CD4-positive, alpha-beta memory T cell (primary cell): ENCODE data around the gene STK10. TPM values are rescaled to one million over a fixed set of nuclear protein-coding genes. Genes with fewer than 3 reads are reported as not detected.
"Not testable (repeated sequence)": the region's sequence is repeated elsewhere in the genome, so short reads cannot be mapped to it uniquely, and the experiment has no call there.

Source experiments
- CTCF ChIA-PET: fragments of 350-600 bp; sonication (Branson Sonifier 250); formaldehyde crosslinking; loops from one replicate; lab custom pipeline; 2021; ENCODE audit warnings: inconsistent platforms; ENCODE audit not compliant: partially characterized antibody; lab: Charles Lee
- POLR2A ChIA-PET: fragments of 350-600 bp; sonication (Branson Sonifier 250); formaldehyde crosslinking; loops from one replicate; lab custom pipeline; 2021; ENCODE audit not compliant: partially characterized antibody; lab: Charles Lee
- DNase-seq, 5 donors: peaks; one replicate each; pipeline versions ENCODE4 v3.0.0 to v3.0.0-alpha.2; 2020 to 2022; ENCODE audit warnings: mixed read lengths in 1 of 5
- H3K27ac ChIP-seq: one replicate; pipeline ENCODE4 v1.7.0; 2013; ENCODE audit warnings: low read depth, low read length
- H3K27me3 ChIP-seq: 2 replicates; pipeline ENCODE4 v1.7.0; 2013; ENCODE audit warnings: mild to moderate bottlenecking, low read length, moderate library complexity; ENCODE audit not compliant: insufficient read depth
- H3K36me3 ChIP-seq: 2 replicates; pipeline ENCODE4 v1.7.0; 2013; ENCODE audit warnings: mild to moderate bottlenecking, low read length, moderate library complexity; ENCODE audit not compliant: insufficient read depth
- H3K4me1 ChIP-seq: 2 replicates; pipeline ENCODE4 v1.7.0; 2013; ENCODE audit warnings: mild to moderate bottlenecking, low read length, moderate library complexity; ENCODE audit not compliant: insufficient read depth
- H3K4me3 ChIP-seq, 2 donors: one replicate each; pipeline ENCODE4 v1.7.0; 2013; ENCODE audit warnings: low read length in 2 of 2, mild to moderate bottlenecking in 1 of 2
- H3K9me3 ChIP-seq, 2 donors: one replicate each; pipeline ENCODE4 v1.7.0; 2013; ENCODE audit warnings: low read length in 2 of 2, control low read depth in 1 of 2; ENCODE audit not compliant: control insufficient read depth in 1 of 2
- H3K27ac Mint-ChIP-seq, 7 donors: one replicate each; pipeline ENCODE4 v1.8.0; 2020 to 2021; ENCODE audit warnings: mixed read lengths in 7 of 7, mild to moderate bottlenecking in 6 of 7, inconsistent platforms in 3 of 7, moderate library complexity in 3 of 7
- H3K27me3 Mint-ChIP-seq, 2 donors: one replicate each; pipeline ENCODE4 v1.8.0; 2020 to 2021; ENCODE audit warnings: mixed read lengths in 2 of 2
- H3K36me3 Mint-ChIP-seq, 2 donors: one replicate each; pipeline ENCODE4 v1.8.0; 2020 to 2021; ENCODE audit warnings: mixed read lengths in 2 of 2, inconsistent platforms in 1 of 2, mild to moderate bottlenecking in 1 of 2
- H3K4me1 Mint-ChIP-seq, 4 donors: one replicate each; pipeline ENCODE4 v1.8.0; 2020 to 2021; ENCODE audit warnings: mixed read lengths in 4 of 4, mild to moderate bottlenecking in 1 of 4
- H3K4me3 Mint-ChIP-seq, 8 donors: one replicate each; pipeline ENCODE4 v1.8.0; 2020 to 2021; ENCODE audit warnings: mixed read lengths in 8 of 8, mild to moderate bottlenecking in 7 of 8, moderate library complexity in 6 of 8, inconsistent platforms in 3 of 8
- H3K9me3 Mint-ChIP-seq, 8 donors: one replicate each; pipeline ENCODE4 v1.8.0; 2020 to 2021; ENCODE audit warnings: mixed read lengths in 8 of 8, mild to moderate bottlenecking in 5 of 8, inconsistent platforms in 3 of 8, moderate library complexity in 1 of 8
- intact Hi-C: fragments of 100-400 bp; cut with micrococcal nuclease; formaldehyde crosslinking; loops from one replicate; pipeline ENCODE4 v1.15.1; 2023
- polyA plus RNA-seq, 2 donors: library from polyadenylated mRNA; unstranded; fragments of 300-500 nt; fragmentation: Illumina TruSeq; gene quantifications; one replicate each; pipeline ENCODE4 v1.2.3, GENCODE V29; 2021
- total RNA-seq, 2 experiments: library from RNA; stranded (reverse); gene quantifications; one replicate each; pipeline ENCODE4 v1.2.3, GENCODE V29; 2021

The STK10 gene
- total and polyA plus RNA-seq, 4 experiments from 2014 or later, result 24.6 to 314 (median 233) TPM

DNA sequence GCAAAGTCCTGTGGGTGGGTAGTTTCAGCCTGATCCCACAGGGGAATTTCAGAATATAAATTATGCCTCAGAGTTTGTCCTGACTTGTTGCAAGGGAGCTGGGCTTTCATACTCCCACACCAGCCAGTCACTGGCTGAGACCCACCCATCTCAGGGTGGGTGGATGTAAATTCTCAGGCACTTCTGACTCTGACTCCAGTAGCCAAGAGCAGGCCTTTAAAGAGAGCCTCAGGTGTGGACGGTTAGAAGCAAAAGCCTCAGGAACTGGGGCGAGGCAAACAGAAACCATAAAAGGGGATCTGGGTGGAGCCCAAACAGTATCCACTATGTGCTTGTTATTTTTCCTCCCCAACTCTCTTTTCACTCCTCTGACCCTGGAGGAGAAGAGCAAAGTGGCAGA, 153.0 kb downstream of the STK10 start:
- no peaks in the 10 kb centered on the region for H3K27me3 Mint-ChIP-seq
- ChIA-PET POLR2A (no interaction called here), CTCF (no interaction called here)
- no peak overlapping the region for H3K4me3 ChIP-seq
- intact Hi-C loops, result no loop called here
- H3K4me1 Mint-ChIP-seq, result peaks cover 4 to 11% (median 7%) of the 10 kb centered on the region in 4 donors
- H3K4me1 ChIP-seq, result no peaks in the 10 kb centered on the region
- no peaks in the 10 kb centered on the region for H3K36me3 ChIP-seq
- peaks cover 0 to 11% (median 7%) of the 10 kb centered on the region in 8 donors for H3K9me3 Mint-ChIP-seq
- no peak for DNase-seq
- no peaks in the 10 kb centered on the region for H3K27me3 ChIP-seq
- H3K36me3 Mint-ChIP-seq, result peaks cover 4 to 30% of the 10 kb centered on the region in 2 donors
- peak overlapping the region in 1 of 7 donors; percentile 56 for H3K27ac Mint-ChIP-seq
- no peaks in the 10 kb centered on the region for H3K9me3 ChIP-seq
- no peak overlapping the region for H3K4me3 Mint-ChIP-seq
- no peak overlapping the region for H3K27ac ChIP-seq

DNA sequence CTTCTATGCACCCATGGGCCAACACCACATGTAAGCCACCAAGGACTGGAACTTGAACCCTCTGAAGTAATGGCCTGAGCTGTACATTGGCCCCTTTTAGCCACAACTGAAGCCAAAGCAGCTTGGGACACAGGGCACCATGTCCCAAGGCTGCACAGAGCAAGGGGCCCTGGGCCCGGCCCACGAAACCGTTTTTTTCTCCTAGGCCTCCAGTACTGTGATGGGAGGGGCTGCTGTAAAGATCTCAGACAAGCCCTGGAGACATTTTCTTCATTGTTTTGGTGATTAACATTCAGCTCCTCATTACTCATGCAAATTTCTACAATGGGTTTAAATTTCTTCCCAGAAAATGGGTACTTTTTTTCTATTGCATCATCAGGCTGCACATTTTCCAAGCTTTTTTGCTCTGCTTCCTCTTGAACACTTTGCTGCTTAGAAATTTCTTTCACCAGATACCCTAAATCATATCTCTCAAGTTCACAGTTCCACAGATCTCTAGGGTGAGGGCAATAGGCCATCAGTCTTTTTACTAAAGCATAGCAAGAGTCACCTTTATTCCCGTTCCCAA, 156.0 kb downstream of the STK10 start:
- DNase-seq, result no peak
- Mint-ChIP-seq H3K4me3 (no peak overlapping the region), H3K27me3 (no peaks in the 10 kb centered on the region), H3K9me3 (peaks cover 0 to 7% (median 5%) of the 10 kb centered on the region in 8 donors), H3K36me3 (peaks cover 4 to 35% of the 10 kb centered on the region in 2 donors), H3K4me1 (peaks cover 0 to 7% (median 5%) of the 10 kb centered on the region in 4 donors), H3K27ac (no peak overlapping the region)
- Histone ChIP-seq H3K27me3 (no peaks in the 10 kb centered on the region), H3K9me3 (no peaks in the 10 kb centered on the region), H3K27ac (no peak overlapping the region), H3K4me1 (no peaks in the 10 kb centered on the region), H3K36me3 (no peaks in the 10 kb centered on the region), H3K4me3 (no peak overlapping the region)
- intact Hi-C loops, result no loop called here
- POLR2A ChIA-PET, result no interaction called here
- CTCF ChIA-PET, result interaction anchor here (1.0 kb wide), 1 partner anchor 9 kb away, joined by 3 read pairs; no protein-coding TSS in a partner anchor

DNA sequence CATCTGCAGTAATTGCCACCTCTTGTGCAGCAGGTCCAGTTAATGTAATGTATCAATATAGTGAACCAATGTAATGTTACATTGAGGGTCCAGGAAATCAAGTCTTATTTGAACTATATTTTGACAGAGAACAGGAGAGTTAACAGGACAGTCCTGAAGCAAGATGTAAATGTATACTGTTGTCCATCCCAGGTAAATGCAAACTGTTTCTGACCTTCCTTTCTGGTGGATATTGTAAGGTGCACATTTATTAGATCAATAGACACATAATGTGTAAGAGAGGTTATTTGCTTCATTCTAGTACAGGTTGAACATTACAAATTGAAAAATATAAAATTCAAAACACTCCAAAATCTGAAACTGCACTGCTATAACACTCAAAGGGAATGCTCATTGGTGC, 158.1 kb downstream of the STK10 start:
- ChIA-PET CTCF (interaction anchor here (1.1 kb wide), 1 partner anchor 11 kb away, joined by 3 read pairs; no protein-coding TSS in a partner anchor), POLR2A (no interaction called here)
- no peaks in the 10 kb centered on the region for H3K9me3 ChIP-seq
- intact Hi-C loops, result no loop called here
- H3K36me3 Mint-ChIP-seq, result peaks cover 4 to 34% of the 10 kb centered on the region in 2 donors
- no peak for DNase-seq
- no peaks in the 10 kb centered on the region for H3K27me3 ChIP-seq
- H3K27ac Mint-ChIP-seq, result no peak overlapping the region
- H3K4me1 ChIP-seq, result no peaks in the 10 kb centered on the region
- H3K27ac ChIP-seq, result no peak overlapping the region
- H3K9me3 Mint-ChIP-seq, result peaks cover 0 to 7% (median 5%) of the 10 kb centered on the region in 8 donors
- no peak overlapping the region for H3K4me3 Mint-ChIP-seq
- peaks cover 0 to 4% (median under 1%) of the 10 kb centered on the region in 4 donors for H3K4me1 Mint-ChIP-seq
- H3K27me3 Mint-ChIP-seq, result no peaks in the 10 kb centered on the region
- H3K4me3 ChIP-seq, result no peak overlapping the region
- H3K36me3 ChIP-seq, result no peaks in the 10 kb centered on the region

DNA sequence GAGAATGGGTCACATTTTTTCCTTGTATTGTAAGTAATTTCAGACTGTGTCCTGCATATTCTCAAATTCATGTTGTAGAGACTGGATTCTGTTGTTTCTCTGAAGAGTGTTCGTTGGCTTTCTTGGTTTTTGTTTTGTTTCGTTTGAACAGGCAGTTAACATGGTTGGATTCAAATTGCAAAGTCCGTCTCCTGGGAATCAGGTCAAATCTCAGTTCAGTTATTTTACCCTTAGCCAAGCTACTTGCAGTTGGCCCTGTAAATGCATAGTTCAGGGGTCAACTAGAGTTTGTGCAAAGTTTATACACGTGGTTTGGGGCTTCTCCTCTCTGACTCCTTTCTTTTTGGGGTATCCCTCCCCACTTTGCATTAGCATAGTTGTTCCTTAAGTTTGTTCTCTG, 159.9 kb downstream of the STK10 start:
- Mint-ChIP-seq H3K4me3 (no peak overlapping the region), H3K27me3 (no peaks in the 10 kb centered on the region)

DNA sequence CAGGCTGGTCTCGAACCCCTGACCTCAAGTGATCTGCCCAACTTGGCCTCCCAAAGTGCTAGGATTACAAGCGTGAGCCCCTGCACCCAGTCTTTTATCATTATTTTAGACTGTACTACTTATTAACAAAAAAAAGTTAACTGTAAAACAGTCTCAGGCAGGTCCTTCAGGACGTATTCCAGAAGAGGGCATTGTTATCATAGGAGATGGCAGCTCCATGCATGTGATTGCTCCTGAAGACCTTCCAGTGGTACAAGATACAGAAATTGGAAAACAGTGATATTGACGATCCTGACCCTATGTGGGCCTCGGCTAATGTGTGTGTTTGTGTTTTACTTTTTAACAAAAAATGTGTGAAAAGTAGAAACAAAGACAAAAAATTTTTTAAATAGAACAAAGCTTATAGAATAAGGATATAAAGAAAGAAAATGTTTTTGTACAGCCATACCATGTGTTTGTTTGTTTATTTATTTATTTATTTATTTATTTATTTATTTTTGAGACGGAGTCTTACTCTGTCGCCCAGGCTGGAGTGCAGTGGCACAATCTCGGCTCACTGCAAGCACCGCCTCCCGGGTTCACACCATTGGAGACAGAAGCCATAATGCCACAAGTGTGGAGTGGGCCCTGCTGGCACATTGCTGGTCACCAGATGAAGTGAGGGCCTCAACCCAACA, 167.8 kb downstream of the STK10 start:
- H3K27ac ChIP-seq, H3K4me1 Mint-ChIP-seq, H3K27ac Mint-ChIP-seq, POLR2A ChIA-PET, H3K4me3 Mint-ChIP-seq, H3K27me3 ChIP-seq, DNase-seq, H3K4me1 ChIP-seq, H3K36me3 ChIP-seq, H3K4me3 ChIP-seq, H3K9me3 ChIP-seq, H3K36me3 Mint-ChIP-seq, H3K9me3 Mint-ChIP-seq, intact Hi-C loops, H3K27me3 Mint-ChIP-seq: not testable (repeated sequence)
- CTCF ChIA-PET, result interaction anchor here (0.7 to 1.4 kb wide), 2 partner anchors 13 to 14 kb away, joined by 3 read pairs; partner anchors contain the start of gene FBXW11

More for the DNA sequence above, 159.9 kb downstream of the STK10 start:
- H3K4me1 Mint-ChIP-seq, result peaks cover 0 to 4% (median 0%) of the 10 kb centered on the region in 4 donors
- H3K4me1 ChIP-seq, result no peaks in the 10 kb centered on the region
- no peak overlapping the region for H3K4me3 ChIP-seq
- POLR2A ChIA-PET, result no interaction called here
- DNase-seq, result no peak
- H3K9me3 ChIP-seq, result no peaks in the 10 kb centered on the region
- H3K9me3 Mint-ChIP-seq, result peaks cover 0 to 7% (median 5%) of the 10 kb centered on the region in 8 donors
- no peak overlapping the region for H3K27ac ChIP-seq
- intact Hi-C loops, result no loop called here
- no peak overlapping the region for H3K27ac Mint-ChIP-seq
- no peaks in the 10 kb centered on the region for H3K36me3 ChIP-seq
- CTCF ChIA-PET, result no interaction called here
- H3K36me3 Mint-ChIP-seq, result peaks cover 4 to 25% of the 10 kb centered on the region in 2 donors
- H3K27me3 ChIP-seq, result no peaks in the 10 kb centered on the region

DNA sequence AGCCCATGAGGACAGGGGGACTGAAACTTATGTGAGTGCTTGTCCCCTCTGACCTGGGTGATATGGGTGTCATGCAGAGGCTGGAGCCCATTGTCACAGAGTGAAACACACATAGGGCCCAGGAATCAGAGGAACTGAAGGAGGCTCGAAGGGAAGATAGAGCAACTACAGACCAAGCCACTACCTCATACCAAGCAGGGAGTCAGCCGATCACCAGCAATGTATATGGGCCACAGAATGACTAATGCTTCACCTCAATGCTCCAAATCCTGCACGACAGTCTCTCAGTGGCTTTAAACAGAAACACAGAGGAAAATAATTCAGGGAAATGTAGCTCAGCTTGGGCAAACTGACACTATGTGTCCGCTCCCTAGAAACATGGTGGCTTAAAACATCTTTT, 172.7 kb downstream of the STK10 start:
- no peaks in the 10 kb centered on the region for H3K36me3 ChIP-seq
- H3K27me3 Mint-ChIP-seq, result no peaks in the 10 kb centered on the region
- no peaks in the 10 kb centered on the region for H3K4me1 ChIP-seq
- ChIA-PET POLR2A (no interaction called here), CTCF (no interaction called here)
- H3K9me3 ChIP-seq, result no peaks in the 10 kb centered on the region
- H3K27me3 ChIP-seq, result no peaks in the 10 kb centered on the region
- DNase-seq, result no peak
- intact Hi-C loops, result no loop called here
- H3K4me1 Mint-ChIP-seq, result no peaks in the 10 kb centered on the region
- no peak overlapping the region for H3K4me3 ChIP-seq
- no peak overlapping the region for H3K27ac ChIP-seq
- no peaks in the 10 kb centered on the region for H3K9me3 Mint-ChIP-seq
- no peak overlapping the region for H3K4me3 Mint-ChIP-seq
- no peaks in the 10 kb centered on the region for H3K36me3 Mint-ChIP-seq
- H3K27ac Mint-ChIP-seq, result no peak overlapping the region

DNA sequence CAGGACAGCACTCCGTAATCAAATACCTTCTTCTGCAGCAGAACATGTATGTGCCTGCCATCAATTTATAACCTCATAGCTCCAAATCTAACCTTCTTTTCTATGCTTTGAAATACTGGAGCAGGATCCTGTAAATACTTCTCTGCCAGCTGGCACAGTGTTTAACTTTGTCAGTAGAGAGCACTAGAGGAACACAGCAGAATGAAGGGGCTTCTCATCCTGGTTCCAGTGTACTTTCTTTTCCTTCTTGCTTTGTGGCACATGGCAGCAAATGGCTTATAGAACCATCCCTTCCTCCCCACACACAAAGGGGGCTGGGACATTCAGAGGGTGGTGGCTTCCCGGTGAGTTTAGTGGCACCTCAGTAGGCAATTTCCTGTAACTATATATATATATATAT, 177.7 kb downstream of the STK10 start:
- H3K27me3 ChIP-seq, result no peaks in the 10 kb centered on the region
- no peak for DNase-seq
- Mint-ChIP-seq H3K9me3 (peaks cover 0 to 3% (median 0%) of the 10 kb centered on the region in 8 donors), H3K4me1 (peaks cover 10 to 24% (median 19%) of the 10 kb centered on the region in 4 donors), H3K36me3 (peaks cover 0 to 11% of the 10 kb centered on the region in 2 donors), H3K27me3 (no peaks in the 10 kb centered on the region), H3K4me3 (no peak overlapping the region), H3K27ac (peak overlapping the region in 1 of 7 donors; percentile 67)
- H3K4me1 ChIP-seq, result peaks cover 17% of the 10 kb centered on the region
- no peaks in the 10 kb centered on the region for H3K9me3 ChIP-seq
- ChIA-PET CTCF (interaction anchor here (1.1 to 5.2 kb wide), 3 partner anchors 26 to 178 kb away, joined by 3 to 26 read pairs (median 25); partner anchors contain the start of gene STK10), POLR2A (no interaction called here)
- no peak overlapping the region for H3K4me3 ChIP-seq
- no peaks in the 10 kb centered on the region for H3K36me3 ChIP-seq
- intact Hi-C loops, result no loop called here
- H3K27ac ChIP-seq, result no peak overlapping the region
